ENCODE data around the gene HS3ST3B1.

HS3ST3B1 gene

DNA sequence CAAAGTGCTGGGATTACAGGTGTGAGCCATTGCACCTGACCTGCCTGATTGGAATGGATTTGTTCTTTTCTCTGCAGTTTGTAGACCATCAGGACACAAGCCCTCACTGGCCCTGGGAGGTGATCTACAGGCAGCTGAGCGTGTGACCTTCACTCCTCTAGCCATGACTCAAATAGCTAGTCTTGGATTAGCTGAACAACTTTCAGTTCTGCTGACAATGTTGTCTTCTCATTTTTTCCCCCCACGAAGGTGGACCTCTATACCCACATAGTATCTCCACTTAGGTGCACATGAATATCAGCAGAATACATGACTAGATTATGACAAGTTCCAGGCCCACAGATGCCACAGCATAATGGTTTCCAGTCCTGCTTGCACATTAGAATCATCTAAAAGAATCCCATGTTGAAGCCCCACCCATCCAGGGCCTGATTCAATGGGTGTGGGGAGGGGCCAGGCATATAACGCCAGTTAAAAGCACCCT lies 36.8 kb downstream of the HS3ST3B1 start:
- H3K27ac ChIP-seq (replicated peaks): no peak overlapping the region
- no peaks in the 10 kb centered on the region for H3K27me3 ChIP-seq (ENCODE audit: insufficient read depth, poor library complexity, severe bottlenecking)
- no peak for DNase-seq (ENCODE audit: low read depth in 1 of 2, low spot score in 1 of 2)
- no peak for TF ChIP-seq SPI1 (IDR thresholded peaks at IDR 0.05; ENCODE audit: borderline replicate concordance, low read depth)
- no peak for TF ChIP-seq GABPA (IDR thresholded peaks at IDR 0.05; ENCODE audit: low read depth)
- TF ChIP-seq, protein P1, sequence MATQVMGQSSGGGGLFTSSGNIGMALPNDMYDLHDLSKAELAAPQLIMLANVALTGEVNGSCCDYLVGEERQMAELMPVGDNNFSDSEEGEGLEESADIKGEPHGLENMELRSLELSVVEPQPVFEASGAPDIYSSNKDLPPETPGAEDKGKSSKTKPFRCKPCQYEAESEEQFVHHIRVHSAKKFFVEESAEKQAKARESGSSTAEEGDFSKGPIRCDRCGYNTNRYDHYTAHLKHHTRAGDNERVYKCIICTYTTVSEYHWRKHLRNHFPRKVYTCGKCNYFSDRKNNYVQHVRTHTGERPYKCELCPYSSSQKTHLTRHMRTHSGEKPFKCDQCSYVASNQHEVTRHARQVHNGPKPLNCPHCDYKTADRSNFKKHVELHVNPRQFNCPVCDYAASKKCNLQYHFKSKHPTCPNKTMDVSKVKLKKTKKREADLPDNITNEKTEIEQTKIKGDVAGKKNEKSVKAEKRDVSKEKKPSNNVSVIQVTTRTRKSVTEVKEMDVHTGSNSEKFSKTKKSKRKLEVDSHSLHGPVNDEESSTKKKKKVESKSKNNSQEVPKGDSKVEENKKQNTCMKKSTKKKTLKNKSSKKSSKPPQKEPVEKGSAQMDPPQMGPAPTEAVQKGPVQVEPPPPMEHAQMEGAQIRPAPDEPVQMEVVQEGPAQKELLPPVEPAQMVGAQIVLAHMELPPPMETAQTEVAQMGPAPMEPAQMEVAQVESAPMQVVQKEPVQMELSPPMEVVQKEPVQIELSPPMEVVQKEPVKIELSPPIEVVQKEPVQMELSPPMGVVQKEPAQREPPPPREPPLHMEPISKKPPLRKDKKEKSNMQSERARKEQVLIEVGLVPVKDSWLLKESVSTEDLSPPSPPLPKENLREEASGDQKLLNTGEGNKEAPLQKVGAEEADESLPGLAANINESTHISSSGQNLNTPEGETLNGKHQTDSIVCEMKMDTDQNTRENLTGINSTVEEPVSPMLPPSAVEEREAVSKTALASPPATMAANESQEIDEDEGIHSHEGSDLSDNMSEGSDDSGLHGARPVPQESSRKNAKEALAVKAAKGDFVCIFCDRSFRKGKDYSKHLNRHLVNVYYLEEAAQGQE (IDR thresholded peaks at IDR 0.05; ENCODE audit: insufficient replicate concordance, low read depth): no peak
- TF ChIP-seq POLR2AphosphoS5 (IDR thresholded peaks at IDR 0.05; ENCODE audit: low read depth): no peak
- TF ChIP-seq, protein P2, sequence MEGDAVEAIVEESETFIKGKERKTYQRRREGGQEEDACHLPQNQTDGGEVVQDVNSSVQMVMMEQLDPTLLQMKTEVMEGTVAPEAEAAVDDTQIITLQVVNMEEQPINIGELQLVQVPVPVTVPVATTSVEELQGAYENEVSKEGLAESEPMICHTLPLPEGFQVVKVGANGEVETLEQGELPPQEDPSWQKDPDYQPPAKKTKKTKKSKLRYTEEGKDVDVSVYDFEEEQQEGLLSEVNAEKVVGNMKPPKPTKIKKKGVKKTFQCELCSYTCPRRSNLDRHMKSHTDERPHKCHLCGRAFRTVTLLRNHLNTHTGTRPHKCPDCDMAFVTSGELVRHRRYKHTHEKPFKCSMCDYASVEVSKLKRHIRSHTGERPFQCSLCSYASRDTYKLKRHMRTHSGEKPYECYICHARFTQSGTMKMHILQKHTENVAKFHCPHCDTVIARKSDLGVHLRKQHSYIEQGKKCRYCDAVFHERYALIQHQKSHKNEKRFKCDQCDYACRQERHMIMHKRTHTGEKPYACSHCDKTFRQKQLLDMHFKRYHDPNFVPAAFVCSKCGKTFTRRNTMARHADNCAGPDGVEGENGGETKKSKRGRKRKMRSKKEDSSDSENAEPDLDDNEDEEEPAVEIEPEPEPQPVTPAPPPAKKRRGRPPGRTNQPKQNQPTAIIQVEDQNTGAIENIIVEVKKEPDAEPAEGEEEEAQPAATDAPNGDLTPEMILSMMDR (IDR thresholded peaks at IDR 0.05; ENCODE audit: insufficient read depth, low read length): no peak
- H3K4me3 ChIP-seq (replicated peaks; ENCODE audit: insufficient read depth, low read length): no peak overlapping the region

DNA sequence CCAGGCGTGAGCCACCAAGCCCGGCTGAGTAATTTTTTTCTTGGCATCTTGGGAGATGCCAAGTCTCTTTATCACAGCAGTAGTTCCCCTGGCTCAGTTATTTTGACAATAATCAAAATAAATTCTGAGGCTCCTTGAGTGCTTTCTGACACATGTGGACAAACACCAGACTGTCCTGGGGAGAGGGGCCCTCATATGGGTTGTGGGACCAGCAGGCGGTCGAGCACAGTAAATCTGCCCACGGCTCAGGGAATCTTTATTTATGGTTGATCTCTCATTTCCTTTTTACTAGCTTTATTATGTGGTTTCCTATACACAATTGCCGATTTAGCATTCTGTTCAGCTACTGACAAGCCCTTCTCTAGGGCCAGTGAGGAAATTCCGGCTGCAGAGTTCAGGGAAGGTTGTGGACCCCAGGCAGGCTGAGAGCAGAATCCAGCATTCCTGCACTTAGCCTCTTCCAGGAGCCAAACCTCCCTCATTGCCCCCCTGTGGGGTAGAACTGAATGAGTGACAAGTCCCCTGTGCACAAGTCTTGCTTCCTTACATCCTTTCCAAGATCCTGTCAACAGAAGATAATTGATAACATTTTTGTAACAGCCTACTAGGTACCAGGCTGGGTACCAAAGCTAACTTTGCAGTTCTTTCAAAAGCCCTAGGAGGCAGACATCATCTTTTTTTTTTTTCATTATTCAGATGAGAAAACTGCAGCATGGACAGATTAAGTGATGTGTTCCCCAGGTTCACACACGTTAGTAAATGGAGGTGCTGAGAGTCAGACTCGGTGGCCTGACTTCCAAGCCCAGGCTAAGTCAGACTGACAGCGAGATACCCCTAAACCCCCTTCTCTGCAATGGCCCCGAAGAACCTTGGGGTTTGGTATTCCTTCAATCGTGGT lies 40.2 kb downstream of the HS3ST3B1 start:
- Histone ChIP-seq H3K27ac (replicated peaks) (no peak overlapping the region), H3K27me3 (ENCODE audit: insufficient read depth, poor library complexity, severe bottlenecking) (no peaks in the 10 kb centered on the region), H3K4me3 (replicated peaks; ENCODE audit: insufficient read depth, low read length) (no peak overlapping the region)
- TF ChIP-seq, protein P2 (IDR thresholded peaks at IDR 0.05; ENCODE audit: insufficient read depth, low read length): no peak
- TF ChIP-seq GABPA (IDR thresholded peaks at IDR 0.05; ENCODE audit: low read depth) (no peak), POLR2AphosphoS5 (IDR thresholded peaks at IDR 0.05; ENCODE audit: low read depth) (no peak), SPI1 (IDR thresholded peaks at IDR 0.05; ENCODE audit: borderline replicate concordance, low read depth) (no peak)
- TF ChIP-seq, protein P1 (IDR thresholded peaks at IDR 0.05; ENCODE audit: insufficient replicate concordance, low read depth): no peak
- no peak for DNase-seq (ENCODE audit: low read depth in 1 of 2, low spot score in 1 of 2)

DNA sequence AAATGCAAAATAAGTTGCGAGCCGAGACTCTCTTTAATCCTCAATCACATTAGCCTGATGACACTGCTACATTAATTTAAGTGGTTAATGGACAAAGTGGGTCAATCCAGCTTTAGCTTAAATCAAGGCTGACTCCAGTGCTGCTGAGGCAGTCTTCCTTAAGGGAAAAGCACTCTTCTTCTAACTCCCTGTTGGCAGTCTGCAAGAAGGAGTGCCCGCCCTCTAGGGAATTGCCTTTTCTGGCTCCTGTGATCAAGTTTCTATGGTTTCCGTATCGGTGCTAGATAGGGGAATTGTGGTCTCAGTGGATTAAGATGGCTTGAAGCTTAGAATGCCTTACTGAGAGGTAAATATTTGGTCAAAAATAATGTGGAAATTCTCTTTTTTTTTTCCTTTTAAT lies 41.0 kb downstream of the HS3ST3B1 start:
- no peak for TF ChIP-seq SPI1 (IDR thresholded peaks at IDR 0.05; ENCODE audit: borderline replicate concordance, low read depth)
- DNase-seq (ENCODE audit: low read depth in 1 of 2, low spot score in 1 of 2): no peak
- Histone ChIP-seq H3K4me3 (replicated peaks; ENCODE audit: insufficient read depth, low read length) (no peak overlapping the region), H3K27ac (replicated peaks) (no peak overlapping the region), H3K27me3 (ENCODE audit: insufficient read depth, poor library complexity, severe bottlenecking) (no peaks in the 10 kb centered on the region)

DNA sequence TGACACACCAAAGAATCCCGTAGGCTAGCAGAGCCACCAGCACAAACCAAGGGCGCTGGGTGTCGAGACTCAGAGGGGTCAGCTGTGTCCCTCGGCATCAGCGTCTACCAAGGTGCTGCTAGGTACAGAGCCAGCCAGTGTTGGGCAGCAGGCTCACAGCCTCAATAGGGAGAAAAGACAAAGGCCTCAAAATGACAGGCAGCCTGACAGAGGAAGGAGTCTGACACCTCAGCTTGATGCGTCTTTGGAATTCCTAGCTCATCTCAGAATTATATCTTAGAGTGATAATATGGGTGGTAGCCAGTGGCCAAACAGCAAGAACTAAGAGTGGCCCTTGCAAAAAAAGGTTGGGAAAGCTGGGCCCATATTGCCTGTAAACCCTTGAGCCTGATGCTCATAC lies 45.9 kb downstream of the HS3ST3B1 start:
- H3K27ac ChIP-seq (replicated peaks): no peak overlapping the region
- H3K27me3 ChIP-seq (ENCODE audit: insufficient read depth, poor library complexity, severe bottlenecking): no peaks in the 10 kb centered on the region

More for the DNA sequence above, 45.9 kb downstream of the HS3ST3B1 start:
- TF ChIP-seq POLR2AphosphoS5 (IDR thresholded peaks at IDR 0.05; ENCODE audit: low read depth) (no peak), SPI1 (IDR thresholded peaks at IDR 0.05; ENCODE audit: borderline replicate concordance, low read depth) (no peak), GABPA (IDR thresholded peaks at IDR 0.05; ENCODE audit: low read depth) (no peak)
- TF ChIP-seq, protein P2 (IDR thresholded peaks at IDR 0.05; ENCODE audit: insufficient read depth, low read length): no peak
- TF ChIP-seq, protein P1 (IDR thresholded peaks at IDR 0.05; ENCODE audit: insufficient replicate concordance, low read depth): no peak
- no peak for DNase-seq (ENCODE audit: low read depth in 1 of 2, low spot score in 1 of 2)
- H3K4me3 ChIP-seq (replicated peaks; ENCODE audit: insufficient read depth, low read length): no peak overlapping the region

Measured in HL-60 (cell line).